Myometrial cell (primary cell): ENCODE results near the gene HLA-DMA. TPM values are rescaled to one million over a fixed set of nuclear protein-coding genes. Genes with fewer than 3 reads are reported as not detected.

Experiments
- total RNA-seq: library from RNA; depleted of rRNA; stranded (reverse); fragments of >200 nt; gene quantifications from 2 replicates; pipeline ENCODE4 v1.2.3, GENCODE V29; 2015

HLA-DMA gene
- total RNA-seq = 0.29 and 4.1 TPM in 2 replicates

DNA sequence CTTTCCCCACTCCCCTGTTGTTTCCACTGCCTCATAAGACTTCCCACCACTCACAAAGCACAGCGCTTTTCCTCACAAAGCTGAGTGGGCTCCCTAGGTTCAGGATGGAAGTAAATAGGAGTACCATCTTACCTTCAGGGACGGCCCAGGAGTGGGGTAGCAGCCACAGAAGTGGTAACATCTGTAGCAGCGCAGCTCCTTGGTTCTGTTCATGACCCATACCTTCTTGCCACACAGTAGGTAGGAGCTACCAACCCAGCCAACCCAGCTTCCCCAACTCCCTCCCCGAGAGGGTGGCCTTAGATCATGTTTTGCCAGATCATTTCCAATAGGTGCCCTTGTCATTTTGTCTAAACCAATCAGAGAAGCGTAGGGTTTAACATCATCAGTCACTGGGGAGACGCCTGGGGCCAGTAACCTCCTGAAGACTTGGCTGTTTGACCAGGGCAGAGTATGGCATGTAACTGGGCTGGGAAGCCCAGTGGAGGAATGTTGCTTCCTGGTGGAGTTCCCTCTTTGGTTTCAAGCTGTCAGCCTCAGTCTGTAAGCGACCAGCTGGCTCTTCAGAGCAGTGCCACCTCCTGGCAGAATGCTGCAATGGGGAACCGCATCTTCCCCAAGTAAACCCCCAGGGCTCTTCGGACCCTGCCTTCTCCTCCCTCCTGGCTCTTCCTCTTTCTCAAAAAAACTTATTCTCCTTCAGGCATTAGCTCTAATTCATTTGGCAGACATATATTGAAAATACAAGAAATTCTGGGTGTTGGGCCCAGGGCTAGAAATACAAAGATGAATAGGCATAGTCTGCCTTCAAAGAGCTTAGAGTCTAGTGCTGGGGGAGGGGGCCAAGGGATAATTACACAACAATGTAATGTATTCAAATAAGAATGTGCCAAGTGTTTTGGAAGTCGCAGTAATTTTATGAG lies at the start of gene HLA-DMA:
Gene HLA-DMA, minus strand, starts transcription at position 281 of the 923 bp plus-strand sequence. Its CDS starts 61 bp downstream, at position 220.

GRCh38 chr6:32968093-32968866 lies 15.4 kb upstream of the HLA-DMA start, which contains the start of gene BRD2:
Gene BRD2 (plus strand): TSS chr6:32968594. CDS start chr6:32972899, 4,305 bp downstream.

DNA sequence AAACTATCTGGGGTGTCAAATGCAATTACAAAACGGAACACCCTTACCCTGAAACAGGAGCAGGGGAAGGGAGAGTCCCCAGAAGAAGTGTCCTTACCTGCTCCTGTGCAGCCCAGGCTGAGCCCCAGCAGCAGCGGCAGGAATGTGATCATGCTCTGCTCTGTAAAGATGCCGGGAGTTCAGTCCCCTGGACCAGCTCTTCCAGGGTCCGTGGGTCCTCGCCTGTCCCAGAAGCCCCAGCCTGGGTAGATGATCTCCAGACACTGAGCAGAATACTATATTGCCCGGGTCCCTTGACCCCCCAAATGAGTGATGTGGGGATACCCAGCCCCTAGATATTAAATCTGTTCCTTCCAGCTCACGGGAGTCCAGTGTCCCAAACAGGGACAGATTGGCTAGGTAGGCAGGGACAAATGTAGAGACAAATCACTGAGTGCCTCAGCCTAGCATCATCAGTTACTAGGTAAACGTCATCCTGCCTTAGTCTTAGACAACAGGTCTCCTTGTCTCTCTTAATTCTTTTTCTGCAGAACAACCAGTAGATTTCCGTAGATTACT lies 12.2 kb downstream of the HLA-DMA start, which contains the start of gene HLA-DMB:
Gene HLA-DMB, minus strand, starts transcription at position 373 of the 558 bp plus-strand sequence. Its CDS starts 221 bp downstream, at position 152.

Other genes starting within 250 kb of the HLA-DMA start
- gene HLA-DQA2, start 211.7 kb downstream of the HLA-DMA start, total RNA-seq = not detected in 2 replicates
- not detected in 2 replicates for gene HLA-DQB2, start 189.6 kb downstream of the HLA-DMA start, total RNA-seq
- 0.29 and 1.1 TPM in 2 replicates for gene HLA-DOB, start 136.1 kb downstream of the HLA-DMA start, total RNA-seq
- 13.8 and 15.6 TPM in 2 replicates for gene TAP2, start 114.4 kb downstream of the HLA-DMA start, total RNA-seq
- 77.6 and 79.8 TPM in 2 replicates for gene PSMB8, start 109.0 kb downstream of the HLA-DMA start, total RNA-seq
- gene TAP1, start 99.4 kb downstream of the HLA-DMA start, total RNA-seq = 43.8 and 54.9 TPM in 2 replicates
- gene PSMB9, start 98.9 kb downstream of the HLA-DMA start, total RNA-seq = 29.4 and 34.6 TPM in 2 replicates
- gene HLA-DMB, start 12.1 kb downstream of the HLA-DMA start, total RNA-seq = not detected in 2 replicates
- gene BRD2, start 15.5 kb upstream of the HLA-DMA start, total RNA-seq = 89.4 and 124 TPM in 2 replicates
- not detected in 2 replicates for gene HLA-DOA, start 56.5 kb upstream of the HLA-DMA start, total RNA-seq
- 3.7 and 8.7 TPM in 2 replicates for gene HLA-DPA1, start 120.6 kb upstream of the HLA-DMA start, total RNA-seq
- 20.9 and 89.1 TPM in 2 replicates for gene HLA-DPB1, start 122.9 kb upstream of the HLA-DMA start, total RNA-seq
- under 0.01 TPM in 1 of 2 replicates, not detected in the other for gene COL11A2, start 239.4 kb upstream of the HLA-DMA start, total RNA-seq
- gene RXRB, start 247.6 kb upstream of the HLA-DMA start, total RNA-seq = 16.1 and 21.6 TPM in 2 replicates
- gene SLC39A7, start 247.8 kb upstream of the HLA-DMA start, total RNA-seq = 191 and 219 TPM in 2 replicates